Muscle layer of colon (tissue), 2 donors: ENCODE measurements around the gene SPPL3.

Experiments used
- H3K27ac ChIP-seq: one replicate; pipeline ENCODE4 v1.7.0; 2013; ENCODE audit warnings: low read depth, mild to moderate bottlenecking, low read length, moderate library complexity
- H3K27me3 ChIP-seq, 2 donors: one replicate each; pipeline ENCODE4 v1.7.0; 2013; ENCODE audit warnings: low read length in 2 of 2, mild to moderate bottlenecking in 2 of 2; ENCODE audit not compliant: insufficient read depth in 2 of 2, control insufficient read depth in 1 of 2
- H3K36me3 ChIP-seq: one replicate; pipeline ENCODE4 v1.7.0; 2013; ENCODE audit warnings: mild to moderate bottlenecking, low read length; ENCODE audit not compliant: insufficient read depth
- H3K4me1 ChIP-seq: one replicate; pipeline ENCODE4 v1.7.0; 2013; ENCODE audit warnings: mild to moderate bottlenecking, low read length; ENCODE audit not compliant: insufficient read depth
- H3K4me3 ChIP-seq, 2 donors: one replicate each; pipeline ENCODE4 v1.7.0; 2013; ENCODE audit warnings: low read length in 2 of 2, low read depth in 1 of 2, mild to moderate bottlenecking in 1 of 2, moderate library complexity in 1 of 2
- H3K9ac ChIP-seq: one replicate; pipeline ENCODE4 v1.7.0; 2013; ENCODE audit warnings: low read length
- H3K9me3 ChIP-seq: one replicate; pipeline ENCODE4 v1.7.0; 2013; ENCODE audit warnings: mild to moderate bottlenecking, low read length
- donor health status: abdominal sarcoma.
- donor health status: Adenocarcinoma of cecum.

SPPL3 gene

DNA sequence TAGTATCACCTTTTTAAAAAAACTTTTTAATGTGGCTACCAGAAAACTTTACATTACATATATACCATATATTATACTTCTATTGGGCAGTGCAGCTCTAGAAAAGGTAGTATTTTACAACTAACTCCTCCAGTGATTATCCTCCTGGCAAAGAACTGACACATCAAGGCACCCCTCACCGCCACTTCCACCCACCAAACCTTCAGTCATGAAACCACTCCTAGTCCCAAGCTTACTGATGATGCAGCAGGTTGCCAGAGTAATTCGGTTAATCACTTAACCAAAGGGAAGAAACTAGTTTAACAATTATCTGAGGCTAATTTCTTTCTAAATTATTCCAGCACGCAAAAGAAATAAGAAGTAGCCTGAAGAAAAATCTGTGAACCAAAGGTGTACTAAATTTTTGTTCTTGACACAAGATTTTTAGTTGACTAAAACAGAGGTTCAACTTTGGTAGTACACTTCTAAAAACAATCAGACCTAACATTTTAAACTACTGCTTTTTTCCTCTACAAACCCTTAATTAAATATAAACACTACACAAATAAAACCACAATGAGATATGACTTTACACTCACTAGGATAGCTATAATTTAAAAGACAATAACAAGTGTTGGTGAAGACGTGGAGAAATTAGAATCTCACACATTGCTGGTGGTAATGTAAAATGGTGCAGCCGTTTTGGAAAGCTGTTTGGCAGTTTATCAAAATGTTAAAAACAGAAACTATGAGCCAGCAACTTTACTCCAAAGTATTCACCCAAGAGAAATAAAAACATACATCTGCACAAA is 16.7 kb downstream of the SPPL3 start:
- Histone ChIP-seq H3K27ac (no peak overlapping the region), H3K36me3 (no peaks in the 10 kb centered on the region), H3K9ac (no peak overlapping the region), H3K27me3 (no peaks in the 10 kb centered on the region), H3K9me3 (no peaks in the 10 kb centered on the region), H3K4me1 (peaks cover 24% of the 10 kb centered on the region), H3K4me3 (no peak overlapping the region)

DNA sequence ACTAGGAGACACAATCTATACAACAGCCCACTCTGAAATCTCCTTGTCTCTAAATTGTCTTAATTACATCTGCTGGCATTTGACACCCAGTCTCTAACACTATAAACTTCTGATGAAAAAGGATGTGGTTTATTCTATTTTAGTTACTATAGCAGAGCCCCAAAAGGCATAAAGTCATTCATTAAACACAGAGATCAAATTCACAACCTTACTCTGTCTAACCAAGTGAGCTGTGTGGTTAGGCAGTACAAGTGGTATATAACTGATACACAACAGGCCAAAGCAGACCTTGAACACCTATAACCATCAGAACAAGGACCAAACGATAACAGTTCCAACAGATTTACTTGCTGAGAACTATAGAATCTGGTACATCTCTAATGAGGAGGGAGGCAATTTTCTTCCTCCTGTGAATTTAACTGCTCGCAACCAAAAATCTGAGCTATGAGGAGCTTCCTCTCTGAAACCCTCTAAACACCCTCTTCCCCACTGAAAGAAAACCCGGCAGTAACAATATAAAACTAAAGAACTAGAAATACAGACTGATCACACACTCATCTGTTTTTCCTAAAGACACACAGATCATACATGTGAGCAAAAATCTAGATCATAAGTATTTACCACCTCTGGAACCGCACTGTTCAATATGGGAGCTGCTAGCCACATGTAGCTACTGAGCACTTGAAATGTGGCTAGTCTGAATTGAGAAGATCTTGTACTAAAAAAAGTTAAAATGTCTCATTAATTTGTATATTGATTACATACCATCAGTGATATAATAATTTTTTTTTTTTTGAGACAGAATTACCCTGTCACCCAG is 17.7 kb downstream of the SPPL3 start:
- Histone ChIP-seq H3K4me1 (peaks cover 17% of the 10 kb centered on the region), H3K9ac (no peak overlapping the region)

DNA sequence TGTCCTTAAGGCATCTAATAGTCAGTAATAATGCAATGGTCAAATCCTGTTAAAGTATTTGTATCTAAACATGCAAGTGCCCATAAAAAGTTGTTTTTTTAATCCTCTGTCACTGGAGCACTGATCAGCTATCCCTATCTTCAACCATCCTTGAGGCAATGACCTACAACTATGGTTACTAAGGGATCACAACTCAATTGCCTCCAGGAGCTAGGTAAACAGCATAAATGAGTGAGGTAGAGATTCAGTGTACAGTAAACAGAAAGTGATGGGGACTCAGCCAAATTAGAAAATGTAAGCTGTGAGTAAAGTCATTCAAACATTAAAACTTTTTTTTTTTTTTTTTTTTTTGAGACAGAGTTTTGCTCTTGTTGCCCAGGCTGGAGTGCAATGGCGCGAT is 18.6 kb downstream of the SPPL3 start:
- Histone ChIP-seq H3K9ac (no peak overlapping the region), H3K9me3 (no peaks in the 10 kb centered on the region), H3K4me3 (no peak overlapping the region), H3K27me3 (no peaks in the 10 kb centered on the region), H3K4me1 (peaks cover 12% of the 10 kb centered on the region), H3K36me3 (no peaks in the 10 kb centered on the region), H3K27ac (no peak overlapping the region)

More for the DNA sequence above, 17.7 kb downstream of the SPPL3 start:
- H3K4me3 ChIP-seq, result no peak overlapping the region
- H3K36me3 ChIP-seq, result no peaks in the 10 kb centered on the region
- no peaks in the 10 kb centered on the region for H3K27me3 ChIP-seq
- no peaks in the 10 kb centered on the region for H3K9me3 ChIP-seq
- H3K27ac ChIP-seq, result no peak overlapping the region

DNA sequence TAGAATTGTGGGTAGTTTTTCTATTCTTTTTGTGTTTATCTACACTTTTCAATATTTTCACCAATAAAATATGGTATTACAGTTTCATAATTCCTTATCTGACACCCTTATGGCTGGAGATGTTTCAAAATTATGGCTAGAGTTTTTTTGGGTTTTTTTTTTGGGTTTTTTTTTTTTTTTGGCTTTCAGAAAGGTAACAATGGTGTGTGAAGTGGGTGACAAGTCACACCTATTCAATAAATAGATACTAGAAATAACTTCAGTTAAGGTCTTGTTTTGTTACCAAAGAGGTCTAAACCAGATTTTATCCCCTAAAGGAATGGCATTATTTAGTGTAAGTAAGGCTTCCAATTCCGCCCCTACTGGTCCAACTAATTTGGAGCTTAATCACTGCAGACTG is 19.5 kb downstream of the SPPL3 start:
- no peak overlapping the region for H3K9ac ChIP-seq
- H3K4me3 ChIP-seq, result no peak overlapping the region
- H3K27me3 ChIP-seq, result no peaks in the 10 kb centered on the region
- H3K4me1 ChIP-seq, result peaks cover 12% of the 10 kb centered on the region
- no peaks in the 10 kb centered on the region for H3K36me3 ChIP-seq
- no peaks in the 10 kb centered on the region for H3K9me3 ChIP-seq
- H3K27ac ChIP-seq, result no peak overlapping the region

DNA sequence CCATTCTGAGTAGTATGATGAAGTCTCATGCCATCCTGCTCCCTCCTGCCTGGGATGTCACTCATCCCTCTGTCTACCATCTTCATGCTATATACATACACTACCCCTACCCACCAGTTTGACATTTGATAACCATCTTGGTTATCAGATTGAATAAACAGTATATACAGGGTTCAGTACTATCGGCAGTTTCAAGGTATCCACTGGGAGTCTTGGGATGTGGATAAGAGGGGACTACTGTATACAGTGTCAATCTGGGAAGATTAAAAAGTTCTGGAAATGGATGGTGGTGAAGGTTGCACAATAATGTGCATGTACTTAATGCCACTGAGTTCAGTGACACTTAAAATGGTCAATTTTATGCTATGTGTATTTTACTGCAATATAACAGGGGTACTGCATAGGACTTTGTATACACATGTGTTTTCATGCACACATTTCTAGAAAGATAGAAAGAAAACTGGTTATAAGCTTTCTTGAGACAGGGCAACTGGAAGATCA is 22.1 kb downstream of the SPPL3 start:
- no peak overlapping the region for H3K4me3 ChIP-seq
- H3K9ac ChIP-seq, result no peak overlapping the region
- no peaks in the 10 kb centered on the region for H3K9me3 ChIP-seq
- H3K4me1 ChIP-seq, result peaks cover 12% of the 10 kb centered on the region
- H3K27me3 ChIP-seq, result no peaks in the 10 kb centered on the region
- H3K27ac ChIP-seq, result no peak overlapping the region
- no peaks in the 10 kb centered on the region for H3K36me3 ChIP-seq

DNA sequence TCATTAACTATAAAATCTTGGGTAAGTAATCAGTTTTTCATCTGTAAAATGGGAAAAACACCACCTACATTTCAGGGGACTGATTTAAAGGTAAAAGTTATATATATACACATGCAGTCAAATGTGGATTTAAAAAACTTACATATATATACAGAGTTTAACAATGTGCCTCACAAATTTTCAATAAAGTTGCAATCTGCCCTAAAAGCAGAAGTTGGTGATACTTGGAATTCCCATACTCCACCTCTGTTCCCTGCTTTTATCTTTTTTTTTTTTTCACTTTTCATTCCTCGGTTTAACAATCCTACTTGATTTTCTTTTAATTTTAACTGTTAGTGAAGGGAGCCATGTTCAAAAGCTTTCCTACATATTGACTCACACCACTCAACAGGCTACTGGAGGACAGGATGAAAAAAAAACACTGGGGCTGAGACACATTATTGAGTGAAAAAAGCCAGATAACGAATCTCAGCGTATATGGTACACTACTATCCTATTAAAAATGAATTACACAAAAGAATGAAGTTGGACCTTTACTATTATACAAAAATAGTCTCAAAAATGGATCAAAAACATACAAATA is 24.3 kb downstream of the SPPL3 start:
- H3K27me3 ChIP-seq, result no peaks in the 10 kb centered on the region
- no peak overlapping the region for H3K27ac ChIP-seq
- no peak overlapping the region for H3K4me3 ChIP-seq
- no peak overlapping the region for H3K9ac ChIP-seq
- peaks cover 1% of the 10 kb centered on the region for H3K4me1 ChIP-seq
- H3K9me3 ChIP-seq, result no peaks in the 10 kb centered on the region
- H3K36me3 ChIP-seq, result no peaks in the 10 kb centered on the region

DNA sequence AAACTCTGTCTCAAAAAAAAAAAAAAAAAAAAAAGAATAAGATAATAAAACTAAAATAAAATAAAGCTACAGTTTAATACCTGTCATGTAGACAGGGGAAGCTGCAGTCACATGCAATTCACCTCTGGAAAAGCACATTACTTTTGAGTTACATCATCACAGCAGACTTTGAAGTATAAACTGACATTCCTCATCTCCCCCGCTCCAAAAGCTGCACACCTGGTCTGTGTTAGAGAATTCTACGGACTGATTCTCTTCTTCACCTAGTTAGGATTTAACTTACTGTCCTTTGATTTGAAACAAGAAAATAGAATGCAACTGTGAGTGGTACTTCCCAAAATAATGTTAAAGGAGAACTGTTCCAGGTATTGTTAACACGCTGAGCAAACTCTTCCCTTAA is 25.1 kb downstream of the SPPL3 start:
- Histone ChIP-seq H3K4me3 (no peak overlapping the region), H3K27me3 (no peaks in the 10 kb centered on the region), H3K27ac (no peak overlapping the region), H3K9ac (no peak overlapping the region), H3K9me3 (no peaks in the 10 kb centered on the region), H3K36me3 (no peaks in the 10 kb centered on the region), H3K4me1 (peaks cover 6% of the 10 kb centered on the region)

DNA sequence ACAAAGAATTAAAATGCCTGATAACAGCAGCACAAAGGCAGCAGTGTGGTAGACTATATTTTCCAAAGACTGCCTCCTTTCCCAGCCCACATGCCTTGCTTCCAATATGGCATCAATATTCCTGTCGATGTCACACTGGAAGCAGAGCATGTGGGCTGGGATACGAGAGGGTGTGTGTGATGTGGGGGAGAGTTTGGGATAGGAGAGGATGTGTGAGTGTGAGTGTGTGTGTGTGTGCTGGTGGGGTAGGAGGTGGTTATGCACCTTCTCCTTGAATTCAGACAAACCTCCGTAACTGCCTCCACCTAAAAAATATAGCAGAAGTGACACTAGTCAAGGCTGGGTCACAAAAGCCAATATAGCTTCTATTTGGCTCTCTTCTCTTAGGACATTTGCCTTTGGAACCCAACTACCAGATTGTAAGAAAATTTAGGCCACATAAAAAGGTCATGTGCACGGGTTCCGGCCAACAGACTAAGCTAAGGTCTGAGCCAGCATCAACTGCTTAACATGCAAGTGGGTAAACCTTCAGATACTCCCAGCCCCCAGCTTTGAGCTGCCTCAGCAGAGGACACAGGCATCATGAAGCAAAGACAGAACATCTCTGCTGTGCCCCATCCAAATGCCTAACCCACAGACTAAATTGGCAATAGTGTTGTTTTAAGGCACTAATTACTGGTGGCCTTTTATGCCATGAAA is 29.5 kb downstream of the SPPL3 start:
- no peak overlapping the region for H3K27ac ChIP-seq
- no peak overlapping the region for H3K4me3 ChIP-seq
- no peaks in the 10 kb centered on the region for H3K9me3 ChIP-seq
- H3K9ac ChIP-seq, result no peak overlapping the region
- H3K27me3 ChIP-seq, result no peaks in the 10 kb centered on the region
- H3K36me3 ChIP-seq, result no peaks in the 10 kb centered on the region
- peaks cover 16% of the 10 kb centered on the region for H3K4me1 ChIP-seq

DNA sequence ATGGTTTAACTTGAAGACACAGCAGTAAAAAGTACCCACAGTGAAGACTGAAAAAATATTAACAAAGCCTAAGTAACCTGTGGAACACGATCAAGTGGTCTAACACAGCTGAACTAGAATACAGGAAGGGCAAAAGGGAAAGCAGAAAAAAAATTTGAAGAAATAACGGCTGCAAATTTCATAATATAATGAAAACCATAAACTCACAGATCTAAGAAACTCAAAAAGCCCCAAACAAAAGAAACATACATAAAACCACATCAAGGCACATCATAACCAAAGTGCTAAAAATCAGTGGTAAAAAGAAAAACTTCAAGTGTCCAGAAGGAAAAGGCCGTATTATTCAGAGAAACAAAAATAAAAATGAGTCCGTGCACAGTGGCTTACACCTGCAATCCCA is 30.9 kb downstream of the SPPL3 start:
- no peak overlapping the region for H3K9ac ChIP-seq
- no peaks in the 10 kb centered on the region for H3K27me3 ChIP-seq
- H3K36me3 ChIP-seq, result no peaks in the 10 kb centered on the region
- H3K4me1 ChIP-seq, result peaks cover 16% of the 10 kb centered on the region
- H3K9me3 ChIP-seq, result no peaks in the 10 kb centered on the region
- H3K4me3 ChIP-seq, result no peak overlapping the region
- H3K27ac ChIP-seq, result no peak overlapping the region

DNA sequence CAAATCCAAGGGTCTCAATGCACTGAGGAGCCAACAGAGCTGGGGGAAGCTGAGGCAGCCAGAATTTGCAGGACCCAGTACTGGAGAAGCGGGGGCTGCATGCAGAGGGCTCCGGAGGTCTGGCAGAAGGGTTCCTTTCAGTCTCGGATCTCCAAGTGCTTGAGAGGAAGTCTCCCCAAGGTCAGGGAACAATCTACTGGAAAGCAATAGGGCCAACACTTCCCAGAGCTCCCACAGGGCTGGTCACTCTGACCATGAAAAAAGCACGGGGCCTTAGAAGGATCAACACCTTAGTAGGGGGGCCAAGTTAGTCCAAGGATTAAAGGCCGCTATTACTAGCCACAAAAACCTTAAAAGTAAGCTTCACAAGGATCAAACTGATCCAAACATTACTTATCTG is 31.7 kb downstream of the SPPL3 start:
- Histone ChIP-seq H3K36me3 (no peaks in the 10 kb centered on the region), H3K4me3 (no peak overlapping the region), H3K27ac (no peak overlapping the region), H3K9ac (no peak overlapping the region), H3K4me1 (peaks cover 16% of the 10 kb centered on the region), H3K9me3 (no peaks in the 10 kb centered on the region), H3K27me3 (no peaks in the 10 kb centered on the region)

DNA sequence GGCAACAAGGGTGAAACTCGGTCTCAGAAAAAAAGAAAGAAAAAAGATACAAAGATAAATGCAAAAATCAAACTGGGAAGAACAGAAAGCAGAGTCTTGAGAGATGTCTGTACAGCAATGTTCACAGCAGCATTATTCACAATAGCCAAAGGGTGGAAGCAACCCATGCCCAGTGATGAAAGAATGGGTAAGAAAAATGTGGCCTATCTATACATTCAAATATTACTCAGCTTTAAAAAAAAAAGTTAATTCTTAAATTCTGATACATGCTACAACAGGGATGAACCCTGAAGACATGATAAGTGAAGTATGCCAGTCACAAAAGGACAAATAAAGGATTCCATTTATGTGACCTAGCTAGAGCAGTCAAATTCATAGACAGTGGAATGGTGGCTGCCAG is 33.7 kb downstream of the SPPL3 start:
- H3K9ac ChIP-seq, result no peak overlapping the region
- no peaks in the 10 kb centered on the region for H3K36me3 ChIP-seq
- H3K9me3 ChIP-seq, result no peaks in the 10 kb centered on the region
- no peak overlapping the region for H3K4me3 ChIP-seq
- H3K27me3 ChIP-seq, result no peaks in the 10 kb centered on the region
- H3K27ac ChIP-seq, result no peak overlapping the region
- H3K4me1 ChIP-seq, result peaks cover 16% of the 10 kb centered on the region
